ENCODE data around the gene SELENOO. TPM values are rescaled to one million over a fixed set of nuclear protein-coding genes. Genes with fewer than 3 reads are reported as not detected.

SELENOO gene
- total RNA-seq, 2 experiments from 2014 or later: 34.0 to 44.2 TPM

DNA sequence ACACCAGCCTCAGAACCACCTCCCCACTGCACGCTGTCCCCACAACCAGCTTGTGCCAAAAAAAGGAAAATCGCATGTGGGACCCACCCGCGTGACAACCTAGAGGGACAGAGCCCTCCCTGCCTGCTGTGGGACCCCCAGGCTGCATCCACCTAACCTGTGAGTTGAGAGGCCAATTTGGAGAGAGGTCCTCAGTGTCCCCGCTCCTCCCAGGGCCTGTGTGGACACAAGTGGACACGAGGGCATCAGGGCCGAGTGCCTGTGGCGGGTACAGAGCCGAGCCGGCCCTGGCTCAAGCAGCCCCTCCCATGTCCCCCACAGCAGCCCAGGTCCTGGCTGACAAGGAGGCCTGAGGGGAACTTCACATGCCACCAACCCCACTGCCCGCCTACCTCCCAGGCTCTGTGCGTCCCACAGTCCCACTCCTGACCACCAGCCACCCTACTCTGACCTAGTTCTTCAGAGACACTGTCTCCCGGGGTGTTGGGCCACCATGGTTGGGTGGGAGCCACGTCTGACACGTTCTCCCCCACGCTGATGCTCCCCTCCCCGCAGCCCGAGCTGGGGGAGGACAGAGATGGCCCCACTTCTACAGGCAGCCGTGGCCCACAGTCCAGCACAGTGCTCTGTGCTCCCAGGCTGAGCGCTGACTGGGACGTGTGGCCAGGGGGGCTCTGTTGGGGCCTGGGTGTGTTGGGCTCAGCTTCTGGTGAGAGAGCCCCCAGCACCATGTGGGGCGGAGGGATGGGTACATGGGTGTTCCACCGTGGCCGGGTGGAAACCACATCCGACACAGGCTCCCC, 19.2 kb downstream of the SELENOO start:
- Histone ChIP-seq H3K4me1 (ENCODE audit: insufficient read depth, low read length, poor library complexity, severe bottlenecking) (no peaks in the 10 kb centered on the region), H4K20me1 (ENCODE audit: insufficient read depth, low read length) (no peaks in the 10 kb centered on the region), H3K27ac (ENCODE audit: low read depth, low read length, poor library complexity, severe bottlenecking) (no peak overlapping the region), H3K9me2 (ENCODE audit: insufficient read depth, low read length) (no peaks in the 10 kb centered on the region), H2AFZ (ENCODE audit: low read length) (no peak overlapping the region), H3K4me3 (ENCODE audit: low read depth, low read length, poor library complexity, severe bottlenecking) (no peak overlapping the region), H3K4me2 (ENCODE audit: low read length) (no peak overlapping the region), H3K79me2 (ENCODE audit: insufficient read depth, low read depth, low read length) (no peaks in the 10 kb centered on the region), H3K9me3 (ENCODE audit: low read length) (no peaks in the 10 kb centered on the region), H3K36me3 (ENCODE audit: insufficient read depth, low read length) (peaks cover 93% of the 10 kb centered on the region)
- ChIA-PET CTCF (ENCODE audit: unreplicated experiment) (no interaction called here), POLR2A (no interaction called here)
- no peak for TF ChIP-seq EZH2phosphoT487 (IDR thresholded peaks at IDR 0.05; ENCODE audit: borderline replicate concordance, low read depth, low read length)
- intact Hi-C loops (cut with micrococcal nuclease; ENCODE audit: unreplicated experiment): no loop called here
- BruUV-seq (replicated peaks): no TSS peak
- DNase-seq (ENCODE audit: low spot score): no peak

DNA sequence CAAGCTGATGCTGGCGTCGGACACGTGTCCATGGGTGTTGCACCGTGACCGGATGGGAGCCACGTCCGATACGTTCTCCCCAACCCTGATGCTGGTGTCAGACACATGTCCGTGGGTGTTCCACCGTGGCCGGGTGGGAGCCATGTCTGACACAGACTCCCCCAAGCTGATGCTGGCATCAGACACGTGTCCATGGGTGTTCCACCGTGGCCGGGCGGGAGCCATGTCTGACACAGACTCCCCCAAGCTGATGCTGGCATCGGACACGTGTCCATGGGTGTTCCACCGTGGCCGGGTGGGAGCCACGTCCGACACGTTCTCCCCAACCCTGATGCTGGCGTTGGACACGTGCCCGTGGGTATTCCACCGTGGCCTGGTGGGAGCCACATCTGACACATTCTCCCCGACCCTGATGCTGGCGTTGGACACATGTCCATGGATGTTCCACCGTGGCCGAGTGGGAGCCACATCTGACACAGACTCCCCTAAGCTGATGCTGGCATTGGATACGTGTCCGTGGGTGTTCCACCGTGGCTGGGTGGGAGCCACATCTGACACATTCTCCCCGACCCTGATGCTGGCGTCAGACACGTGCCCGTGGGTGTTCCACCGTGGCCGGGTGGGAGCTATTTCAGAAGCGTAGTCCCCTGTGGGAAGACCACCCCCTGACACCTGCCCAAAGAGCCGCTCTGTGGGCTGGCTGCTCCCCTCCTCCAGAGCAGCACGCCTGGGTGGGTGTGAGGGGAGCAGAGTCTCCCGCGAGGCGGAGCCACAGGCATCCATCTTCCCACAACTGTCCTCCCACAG, 20.0 kb downstream of the SELENOO start:
- Histone ChIP-seq H3K36me3 (ENCODE audit: insufficient read depth, low read length) (peaks cover 93% of the 10 kb centered on the region), H3K9me3 (ENCODE audit: low read length) (no peaks in the 10 kb centered on the region), H3K4me1 (ENCODE audit: insufficient read depth, low read length, poor library complexity, severe bottlenecking) (no peaks in the 10 kb centered on the region), H3K4me3 (ENCODE audit: low read depth, low read length, poor library complexity, severe bottlenecking) (no peak overlapping the region), H3K4me2 (ENCODE audit: low read length) (no peak overlapping the region), H2AFZ (ENCODE audit: low read length) (no peak overlapping the region), H3K79me2 (ENCODE audit: insufficient read depth, low read depth, low read length) (no peaks in the 10 kb centered on the region), H3K9me2 (ENCODE audit: insufficient read depth, low read length) (no peaks in the 10 kb centered on the region), H3K27ac (ENCODE audit: low read depth, low read length, poor library complexity, severe bottlenecking) (no peak overlapping the region), H4K20me1 (ENCODE audit: insufficient read depth, low read length) (no peaks in the 10 kb centered on the region)
- no peak for TF ChIP-seq EZH2phosphoT487 (IDR thresholded peaks at IDR 0.05; ENCODE audit: borderline replicate concordance, low read depth, low read length)
- TF ChIP-seq, protein P1, sequence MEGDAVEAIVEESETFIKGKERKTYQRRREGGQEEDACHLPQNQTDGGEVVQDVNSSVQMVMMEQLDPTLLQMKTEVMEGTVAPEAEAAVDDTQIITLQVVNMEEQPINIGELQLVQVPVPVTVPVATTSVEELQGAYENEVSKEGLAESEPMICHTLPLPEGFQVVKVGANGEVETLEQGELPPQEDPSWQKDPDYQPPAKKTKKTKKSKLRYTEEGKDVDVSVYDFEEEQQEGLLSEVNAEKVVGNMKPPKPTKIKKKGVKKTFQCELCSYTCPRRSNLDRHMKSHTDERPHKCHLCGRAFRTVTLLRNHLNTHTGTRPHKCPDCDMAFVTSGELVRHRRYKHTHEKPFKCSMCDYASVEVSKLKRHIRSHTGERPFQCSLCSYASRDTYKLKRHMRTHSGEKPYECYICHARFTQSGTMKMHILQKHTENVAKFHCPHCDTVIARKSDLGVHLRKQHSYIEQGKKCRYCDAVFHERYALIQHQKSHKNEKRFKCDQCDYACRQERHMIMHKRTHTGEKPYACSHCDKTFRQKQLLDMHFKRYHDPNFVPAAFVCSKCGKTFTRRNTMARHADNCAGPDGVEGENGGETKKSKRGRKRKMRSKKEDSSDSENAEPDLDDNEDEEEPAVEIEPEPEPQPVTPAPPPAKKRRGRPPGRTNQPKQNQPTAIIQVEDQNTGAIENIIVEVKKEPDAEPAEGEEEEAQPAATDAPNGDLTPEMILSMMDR (conservative IDR thresholded peaks at IDR 0.05; ENCODE audit: low read length): no peak
- CTCF ChIA-PET (ENCODE audit: unreplicated experiment): no interaction called here
- POLR2A ChIA-PET: no interaction called here
- TSS peak; percentile 44 for BruUV-seq (replicated peaks)
- intact Hi-C loops (cut with micrococcal nuclease; ENCODE audit: unreplicated experiment): no loop called here
- no peak for DNase-seq (ENCODE audit: low spot score)

DNA sequence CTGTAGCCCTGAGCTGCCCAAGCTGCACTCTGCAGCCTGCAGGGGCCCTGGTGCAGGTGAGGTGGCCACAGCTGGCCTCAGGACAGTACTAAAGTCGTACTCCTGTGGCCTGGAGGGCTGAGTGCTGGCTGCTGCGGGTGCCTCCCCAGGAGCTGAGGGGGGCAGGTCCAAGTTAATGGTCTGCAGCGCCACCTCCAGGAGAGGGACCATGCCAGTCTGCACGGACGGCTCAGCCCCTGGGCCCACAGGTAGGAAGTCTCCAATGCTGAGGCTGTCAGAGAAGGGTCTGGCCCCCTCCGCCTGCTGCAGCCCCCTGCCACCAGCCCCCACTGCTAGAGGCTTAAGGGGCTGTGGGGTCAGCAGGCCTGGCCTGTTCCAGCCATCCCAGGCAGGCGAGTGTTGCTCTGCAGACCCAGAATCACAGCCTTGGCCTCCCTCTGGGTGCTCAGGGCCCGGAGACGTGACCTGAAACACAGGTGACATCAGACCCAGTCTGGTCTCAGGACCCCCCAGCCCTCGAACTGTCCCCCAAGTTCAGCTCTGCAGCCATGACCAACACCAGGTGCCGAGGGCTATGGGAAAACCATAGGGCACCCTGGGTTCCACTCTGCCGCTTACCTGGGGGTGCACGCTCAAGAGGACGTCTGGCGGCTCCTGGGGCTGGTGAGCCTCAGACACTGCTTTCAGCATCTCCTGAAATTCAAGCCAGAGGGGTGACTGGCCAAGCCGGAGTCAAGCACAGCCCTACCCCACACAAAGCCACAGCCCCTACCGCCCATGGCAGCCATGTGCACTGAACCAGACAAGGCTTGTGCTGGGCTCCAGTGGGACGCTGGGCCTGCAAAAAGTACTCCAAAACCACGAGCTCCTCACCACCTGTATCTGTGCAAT, 20.8 kb downstream of the SELENOO start:
- TF ChIP-seq, protein P1 (conservative IDR thresholded peaks at IDR 0.05; ENCODE audit: low read length): peak; percentile 45
- no peak for TF ChIP-seq EZH2phosphoT487 (IDR thresholded peaks at IDR 0.05; ENCODE audit: borderline replicate concordance, low read depth, low read length)
- no peaks in the 10 kb centered on the region for H3K4me1 ChIP-seq (ENCODE audit: insufficient read depth, low read length, poor library complexity, severe bottlenecking)
- no peak overlapping the region for H3K4me2 ChIP-seq (ENCODE audit: low read length)
- ChIA-PET POLR2A (no interaction called here), CTCF (ENCODE audit: unreplicated experiment) (no interaction called here)
- DNase-seq (ENCODE audit: low spot score): no peak
- no peak overlapping the region for H3K4me3 ChIP-seq (ENCODE audit: low read depth, low read length, poor library complexity, severe bottlenecking)
- no peaks in the 10 kb centered on the region for H3K79me2 ChIP-seq (ENCODE audit: insufficient read depth, low read depth, low read length)
- H3K27ac ChIP-seq (ENCODE audit: low read depth, low read length, poor library complexity, severe bottlenecking): no peak overlapping the region
- H2AFZ ChIP-seq (ENCODE audit: low read length): no peak overlapping the region
- H3K9me2 ChIP-seq (ENCODE audit: insufficient read depth, low read length): no peaks in the 10 kb centered on the region
- peaks cover 89% of the 10 kb centered on the region for H3K36me3 ChIP-seq (ENCODE audit: insufficient read depth, low read length)
- no peaks in the 10 kb centered on the region for H4K20me1 ChIP-seq (ENCODE audit: insufficient read depth, low read length)
- intact Hi-C loops (cut with micrococcal nuclease; ENCODE audit: unreplicated experiment): no loop called here
- BruUV-seq (replicated peaks): no TSS peak
- no peaks in the 10 kb centered on the region for H3K9me3 ChIP-seq (ENCODE audit: low read length)

Data from OCI-LY7 (cell line).